ENCODE results near the gene P2RY6. TPM values are rescaled to one million over a fixed set of nuclear protein-coding genes. Genes with fewer than 3 reads are reported as not detected.

The P2RY6 gene
- total and polyA plus RNA-seq, 2 of the 4 experiments (the other 2 are of a cell fraction): 0.44 TPM; not detected in 1

DNA sequence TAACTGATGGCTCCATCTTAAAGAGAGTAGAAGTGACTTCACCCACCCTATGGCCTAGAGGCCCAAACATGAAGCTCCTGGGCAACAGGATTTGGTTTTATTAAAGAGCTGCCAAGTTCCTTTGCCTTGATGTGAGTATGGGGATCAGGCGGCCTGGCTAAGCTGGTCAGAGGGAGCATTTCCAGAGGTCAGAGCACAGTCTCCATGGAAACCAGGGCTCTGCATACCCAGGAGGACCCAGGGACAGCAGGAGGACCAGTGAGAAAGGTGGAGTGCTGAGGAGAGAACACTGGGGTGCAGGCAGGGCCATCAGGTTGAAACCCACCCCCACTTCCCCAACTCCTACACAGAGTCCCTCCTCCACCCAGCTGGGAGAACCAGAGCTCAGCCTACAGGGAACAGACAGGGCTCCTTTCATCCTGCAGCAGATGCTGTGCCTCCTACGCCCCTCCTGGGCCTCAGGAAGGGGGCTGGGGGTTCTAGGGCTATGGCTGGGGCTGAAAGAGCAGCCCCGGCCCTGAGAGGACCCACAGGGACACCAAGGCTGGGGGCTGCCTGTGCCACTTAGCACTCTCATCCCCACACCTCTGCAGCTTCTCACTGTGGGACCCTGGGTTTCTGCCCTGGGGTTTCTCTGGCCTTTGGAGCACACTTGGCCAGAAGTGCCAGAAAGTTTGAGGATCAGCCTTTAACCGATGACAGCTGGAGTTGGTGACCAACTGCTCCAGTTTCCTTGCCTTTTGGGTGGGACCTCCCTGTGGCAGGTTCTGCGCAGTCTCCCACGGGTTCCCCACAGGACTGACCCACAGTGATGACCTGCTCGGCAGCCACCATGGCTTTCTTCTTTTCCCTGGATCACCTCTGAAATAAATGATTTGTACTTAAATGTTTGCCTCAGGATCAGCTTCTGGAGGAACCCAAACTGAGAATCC is 13.8 kb upstream of the P2RY6 start:
- H2BK5ac ChIP-seq (ENCODE audit: low read depth, low read length, poor library complexity, severe bottlenecking): peak overlapping the region; percentile 99
- H3K27ac ChIP-seq (ENCODE audit: insufficient read depth, low read length): peak overlapping the region; percentile 92
- H3K4ac ChIP-seq (ENCODE audit: low read depth, low read length): peak overlapping the region; percentile 85
- peak overlapping the region; percentile 94 for H3K14ac ChIP-seq (replicated peaks; ENCODE audit: low read depth, low read length)
- H3K36me3 ChIP-seq (ENCODE audit: control insufficient read depth, insufficient read depth, low read length): no peaks in the 10 kb centered on the region
- H2AK9ac ChIP-seq (replicated peaks; ENCODE audit: low read depth, low read length, poor library complexity): peak overlapping the region; percentile 87
- peak overlapping the region; percentile 98 for H2BK120ac ChIP-seq (ENCODE audit: low read depth, low read length)
- POLR2A ChIA-PET (ENCODE audit: unreplicated experiment): no interaction called here
- peak overlapping the region; percentile 51 for H3K9ac ChIP-seq (ENCODE audit: low read depth, low read length)
- no peaks in the 10 kb centered on the region for H4K20me1 ChIP-seq (ENCODE audit: insufficient read depth, low read length)
- H4K91ac ChIP-seq (ENCODE audit: insufficient read depth, low read depth, low read length): peak overlapping the region; percentile 98
- peak overlapping the region; percentile 94 for H4K5ac ChIP-seq (ENCODE audit: low read depth, low read length)
- CTCF ChIA-PET: interaction anchor here (0.6 to 1.4 kb wide), 2 partner anchors 49 to 51 kb away, joined by 3 to 4 read pairs; no protein-coding TSS in a partner anchor
- peak overlapping the region; percentile 90 for H2AFZ ChIP-seq (replicated peaks; ENCODE audit: low read length, poor library complexity)
- H3K27me3 ChIP-seq (ENCODE audit: control insufficient read depth, insufficient read depth, low read length): no peaks in the 10 kb centered on the region; the same call in 1 of the 2 replicates
- no TSS peak for BruUV-seq (replicated peaks)
- H3K56ac ChIP-seq (ENCODE audit: extremely low read depth, insufficient read depth, low read length): peak overlapping the region; percentile 39; the same call in 1 of the 2 replicates
- dilution Hi-C loops (cut with HindIII; ENCODE audit: low sequenced_read_pairs, unreplicated experiment) (no loop called here), in situ Hi-C loops (cut with MboI; ENCODE audit: low sequenced_read_pairs) (no loop called here), intact Hi-C loops (cut with micrococcal nuclease) (no loop called here)
- no peaks in the 10 kb centered on the region for H3K9me3 ChIP-seq (ENCODE audit: control insufficient read depth, insufficient read depth, low read length)
- ATAC-seq (ENCODE audit: low read depth) (peak; percentile 8; the same call in 1 of the 2 replicates), DNase-seq (no peak)
- H3K9me1 ChIP-seq (ENCODE audit: insufficient read depth, low read length): peaks cover 14% of the 10 kb centered on the region
- no peak overlapping the region for H3K4me2 ChIP-seq (ENCODE audit: low read depth, low read length)
- peak overlapping the region; percentile 93 to 97 for H4K8ac ChIP-seq (ENCODE audit: low read depth in 2 of 2, low read length in 2 of 2)
- WGBS, 2 experiments (ENCODE audit: extremely low coverage in 2 of 2, insufficient read length in 1 of 2): 92% methylated on average over 4 of the region's 7 CpGs; no CpG with 5 or more reads in 1 of the 2 experiments
- H2BK15ac ChIP-seq (ENCODE audit: low read depth, low read length): peak overlapping the region; percentile 97; the same call in 2 of the 3 replicates
- no peaks in the 10 kb centered on the region for H3K79me1 ChIP-seq (ENCODE audit: low read depth in 1 of 2, low read length in 2 of 2)
- peak overlapping the region; percentile 77 for H3K23ac ChIP-seq (ENCODE audit: low read depth, low read length)
- H2BK20ac ChIP-seq (ENCODE audit: low read depth, low read length): peak overlapping the region; percentile 95
- peak overlapping the region; percentile 98 for H2AK5ac ChIP-seq (ENCODE audit: low read depth, low read length)
- peak overlapping the region; percentile 92 for H3K18ac ChIP-seq (ENCODE audit: low read depth, low read length)
- H3K4me3 ChIP-seq (ENCODE audit: insufficient read depth, low read depth, low read length): no peak overlapping the region
- peaks cover 14% of the 10 kb centered on the region for H3K4me1 ChIP-seq (ENCODE audit: control insufficient read depth, insufficient read depth, low read length)
- TF ChIP-seq POLR2A (IDR thresholded peaks at IDR 0.05; ENCODE audit: low read depth, low read length) (no peak), RFX5 (IDR thresholded peaks at IDR 0.05; ENCODE audit: low read depth, low read length) (no peak), SMC3 (IDR thresholded peaks at IDR 0.05; ENCODE audit: low read depth, low read length) (no peak), MXI1 (IDR thresholded peaks at IDR 0.05; ENCODE audit: borderline replicate concordance, low read depth, low read length) (no peak), CHD1 (IDR thresholded peaks at IDR 0.05; ENCODE audit: low read depth, low read length) (no peak), MAZ (IDR thresholded peaks at IDR 0.05; ENCODE audit: borderline replicate concordance, low read depth, low read length) (no peak), MAFK (IDR thresholded peaks at IDR 0.05; ENCODE audit: low read depth, low read length) (no peak), RCOR1 (IDR thresholded peaks at IDR 0.05; ENCODE audit: insufficient replicate concordance, low read length) (no peak), NFE2L2 (IDR thresholded peaks at IDR 0.05; ENCODE audit: low read depth, low read length) (no peak), FOS (IDR thresholded peaks at IDR 0.05; ENCODE audit: low read depth, low read length) (no peak)
- TF ChIP-seq, protein P1, sequence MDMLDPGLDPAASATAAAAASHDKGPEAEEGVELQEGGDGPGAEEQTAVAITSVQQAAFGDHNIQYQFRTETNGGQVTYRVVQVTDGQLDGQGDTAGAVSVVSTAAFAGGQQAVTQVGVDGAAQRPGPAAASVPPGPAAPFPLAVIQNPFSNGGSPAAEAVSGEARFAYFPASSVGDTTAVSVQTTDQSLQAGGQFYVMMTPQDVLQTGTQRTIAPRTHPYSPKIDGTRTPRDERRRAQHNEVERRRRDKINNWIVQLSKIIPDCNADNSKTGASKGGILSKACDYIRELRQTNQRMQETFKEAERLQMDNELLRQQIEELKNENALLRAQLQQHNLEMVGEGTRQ (IDR thresholded peaks at IDR 0.05; ENCODE audit: low read depth, low read length): no peak
- TF ChIP-seq, protein P2, sequence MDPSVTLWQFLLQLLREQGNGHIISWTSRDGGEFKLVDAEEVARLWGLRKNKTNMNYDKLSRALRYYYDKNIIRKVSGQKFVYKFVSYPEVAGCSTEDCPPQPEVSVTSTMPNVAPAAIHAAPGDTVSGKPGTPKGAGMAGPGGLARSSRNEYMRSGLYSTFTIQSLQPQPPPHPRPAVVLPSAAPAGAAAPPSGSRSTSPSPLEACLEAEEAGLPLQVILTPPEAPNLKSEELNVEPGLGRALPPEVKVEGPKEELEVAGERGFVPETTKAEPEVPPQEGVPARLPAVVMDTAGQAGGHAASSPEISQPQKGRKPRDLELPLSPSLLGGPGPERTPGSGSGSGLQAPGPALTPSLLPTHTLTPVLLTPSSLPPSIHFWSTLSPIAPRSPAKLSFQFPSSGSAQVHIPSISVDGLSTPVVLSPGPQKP (IDR thresholded peaks at IDR 0.05; ENCODE audit: borderline replicate concordance, low read depth, low read length): no peak
- TF ChIP-seq, protein P3, sequence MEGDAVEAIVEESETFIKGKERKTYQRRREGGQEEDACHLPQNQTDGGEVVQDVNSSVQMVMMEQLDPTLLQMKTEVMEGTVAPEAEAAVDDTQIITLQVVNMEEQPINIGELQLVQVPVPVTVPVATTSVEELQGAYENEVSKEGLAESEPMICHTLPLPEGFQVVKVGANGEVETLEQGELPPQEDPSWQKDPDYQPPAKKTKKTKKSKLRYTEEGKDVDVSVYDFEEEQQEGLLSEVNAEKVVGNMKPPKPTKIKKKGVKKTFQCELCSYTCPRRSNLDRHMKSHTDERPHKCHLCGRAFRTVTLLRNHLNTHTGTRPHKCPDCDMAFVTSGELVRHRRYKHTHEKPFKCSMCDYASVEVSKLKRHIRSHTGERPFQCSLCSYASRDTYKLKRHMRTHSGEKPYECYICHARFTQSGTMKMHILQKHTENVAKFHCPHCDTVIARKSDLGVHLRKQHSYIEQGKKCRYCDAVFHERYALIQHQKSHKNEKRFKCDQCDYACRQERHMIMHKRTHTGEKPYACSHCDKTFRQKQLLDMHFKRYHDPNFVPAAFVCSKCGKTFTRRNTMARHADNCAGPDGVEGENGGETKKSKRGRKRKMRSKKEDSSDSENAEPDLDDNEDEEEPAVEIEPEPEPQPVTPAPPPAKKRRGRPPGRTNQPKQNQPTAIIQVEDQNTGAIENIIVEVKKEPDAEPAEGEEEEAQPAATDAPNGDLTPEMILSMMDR (conservative IDR thresholded peaks at IDR 0.05; ENCODE audit: low read depth, low read length): no peak

Measured in IMR-90 (cell line).